ENCODE measurements around the gene DMPK. TPM values are rescaled to one million over a fixed set of nuclear protein-coding genes. Genes with fewer than 3 reads are reported as not detected.

DMPK gene
- total RNA-seq, 1 donor, result 46.5 TPM

GRCh38 chr19:45765702-45766295 lies 16.5 kb downstream of the DMPK start:
- H3K4me3 ChIP-seq (ENCODE audit: low read depth, low read length), result peak overlapping the region; percentile 6
- no peak for TF ChIP-seq CTCF (IDR thresholded peaks at IDR 0.05; ENCODE audit: insufficient read depth, low read length)
- no peak for DNase-seq (ENCODE audit: low read depth)

- H3K4me3 ChIP-seq (ENCODE audit: low read depth, low read length), result no peak overlapping the region
- DNase-seq (ENCODE audit: low read depth), result no peak
- no peak for TF ChIP-seq CTCF (IDR thresholded peaks at IDR 0.05; ENCODE audit: insufficient read depth, low read length)
Observed at GRCh38 chr19:45764945-45765701, 17.2 kb downstream of the DMPK start.

GRCh38 chr19:45764475-45764874 lies 17.8 kb downstream of the DMPK start:
- no peak for DNase-seq (ENCODE audit: low read depth)
- H3K4me3 ChIP-seq (ENCODE audit: low read depth, low read length), result no peak overlapping the region
- TF ChIP-seq CTCF (IDR thresholded peaks at IDR 0.05; ENCODE audit: insufficient read depth, low read length), result no peak

GRCh38 chr19:45763691-45764294 lies 18.5 kb downstream of the DMPK start:
- H3K4me3 ChIP-seq (ENCODE audit: low read depth, low read length), result no peak overlapping the region
- DNase-seq (ENCODE audit: low read depth), result no peak
- no peak for TF ChIP-seq CTCF (IDR thresholded peaks at IDR 0.05; ENCODE audit: insufficient read depth, low read length)

GRCh38 chr19:45762870-45763631 lies 19.2 kb downstream of the DMPK start:
- TF ChIP-seq CTCF (IDR thresholded peaks at IDR 0.05; ENCODE audit: insufficient read depth, low read length), result no peak
- H3K4me3 ChIP-seq (ENCODE audit: low read depth, low read length), result no peak overlapping the region
- no peak for DNase-seq (ENCODE audit: low read depth)

GRCh38 chr19:45761714-45762113 lies 20.6 kb downstream of the DMPK start:
- TF ChIP-seq CTCF (IDR thresholded peaks at IDR 0.05; ENCODE audit: insufficient read depth, low read length), result no peak
- H3K4me3 ChIP-seq (ENCODE audit: low read depth, low read length), result no peak overlapping the region
- no peak for DNase-seq (ENCODE audit: low read depth)
